K562 (cell line): Measurements from ENCODE around the gene TNIK. TPM values are rescaled to one million over a fixed set of nuclear protein-coding genes. Genes with fewer than 3 reads are reported as not detected.

ENCODE experiments used
- ATAC-seq: fragments of 200-7000 bp; cut with Tn5 transposase; 3 replicates; pipeline ENCODE4 v1.9.1; 2020; ENCODE audit warnings: moderate library complexity
- BruUV-seq: library from RNA; stranded (reverse); fragments of 400-500 nt; replicated peaks from 2 replicates; lab custom pipeline; 2021; lab: Mats Ljungman, UMichigan
- CTCF ChIA-PET: fragments of 300-600 bp; formaldehyde crosslinking; extraction: SDS; loops from one replicate; lab custom pipeline; 2021; ENCODE audit warnings: low intra/inter-chr PET ratio; lab: Yijun Ruan, JAX
- POLR2A ChIA-PET: fragments of 300-600, 350-650 bp; sonication (Branson Sonifier 250); formaldehyde crosslinking; extraction: SDS; loops from one replicate; lab custom pipeline; 2021; ENCODE audit warnings: antibody characterized with exemption, inconsistent platforms; lab: Yijun Ruan, JAX
- DNase-seq, 4 experiments: peaks; one replicate each; pipeline versions ENCODE4 v3.0.0 to v3.0.0-alpha.2; 2011 to 2018; ENCODE audit warnings: low spot score in 3 of 4, mixed read lengths in 3 of 4; ENCODE audit errors: extremely low read depth in 1 of 4
- FAIRE-seq: peaks from 2 replicates; lab custom pipeline; 2011; peaks lifted over from hg19 to GRCh38; lab: Jason Lieb, UNC
- H2AFZ ChIP-seq: 2 replicates; pipeline ENCODE4 v1.6.0; 2011; ENCODE audit warnings: low read depth, low read length, control low read depth, inconsistent platforms
- H3K27ac ChIP-seq: fragments of 200-600 bp; 3 replicates; pipeline ENCODE4 v1.8.0; 2011; ENCODE audit warnings: low read depth, mild to moderate bottlenecking, control low read depth, inconsistent platforms, low read length, moderate library complexity, mixed read lengths; ENCODE audit errors: extremely low read depth
- H3K27me3 ChIP-seq, 2 experiments: fragments of 300-600 bp in 1 of 2; 2 replicates in 1 of 2; 3 replicates in 1 of 2; pipeline versions ENCODE4 v1.6.0 to v1.8.0; 2011; ENCODE audit warnings: inconsistent platforms in 2 of 2, low read length in 2 of 2, mild to moderate bottlenecking in 1 of 2, mixed read lengths in 1 of 2, moderate library complexity in 1 of 2; ENCODE audit not compliant: control insufficient read depth in 2 of 2, insufficient read depth in 2 of 2
- H3K36me3 ChIP-seq: fragments of 300-600 bp; 3 replicates; pipeline ENCODE4 v1.8.0; 2011; ENCODE audit warnings: mild to moderate bottlenecking, low read length, inconsistent platforms; ENCODE audit not compliant: control insufficient read depth, insufficient read depth
- H3K4me1 ChIP-seq, 2 experiments: fragments of 200-600 bp in 1 of 2; replicated peaks in 1 of 2; 2 replicates in 1 of 2; 3 replicates in 1 of 2; pipeline versions ENCODE4 v1.5.1 to v1.8.0; 2011; ENCODE audit warnings: inconsistent platforms in 2 of 2, low read length in 2 of 2, mild to moderate bottlenecking in 1 of 2, mixed read lengths in 1 of 2, moderate library complexity in 1 of 2; ENCODE audit not compliant: control insufficient read depth in 2 of 2, insufficient read depth in 2 of 2
- H3K4me2 ChIP-seq: 2 replicates; pipeline ENCODE4 v1.6.1; 2011; ENCODE audit warnings: low read length, control low read depth, inconsistent platforms, mixed read lengths; ENCODE audit not compliant: insufficient read depth
- H3K4me3 ChIP-seq: fragments of 200-600 bp; sonication (generic), shearing (Covaris generic); 2 replicates; pipeline ENCODE4 v1.5.1; 2016; ENCODE audit warnings: control low read depth, inconsistent platforms
- H3K79me2 ChIP-seq: fragments of 200-600 bp; 3 replicates; pipeline ENCODE4 v1.8.0; 2011; ENCODE audit warnings: low read length, inconsistent platforms; ENCODE audit not compliant: control insufficient read depth, insufficient read depth
- H3K9ac ChIP-seq, 2 experiments: 2 replicates each; pipeline versions ENCODE4 v1.6.0 to v1.6.1; 2011; ENCODE audit warnings: low read depth in 2 of 2, low read length in 2 of 2, control low read depth in 1 of 2, inconsistent platforms in 1 of 2, mild to moderate bottlenecking in 1 of 2, mixed read lengths in 1 of 2; ENCODE audit not compliant: insufficient read depth in 1 of 2
- H3K9me1 ChIP-seq: one replicate; pipeline ENCODE4 v1.6.0; 2011; ENCODE audit warnings: inconsistent platforms, mild to moderate bottlenecking, low read length, moderate library complexity; ENCODE audit not compliant: control insufficient read depth, insufficient read depth
- H3K9me3 ChIP-seq: replicated peaks from 2 replicates; pipeline ENCODE4 v1.5.1; 2011; ENCODE audit warnings: low read depth, low read length, inconsistent platforms; ENCODE audit not compliant: control insufficient read depth, insufficient read depth
- H4K20me1 ChIP-seq: replicated peaks from 2 replicates; pipeline ENCODE4 v1.6.1; 2011; ENCODE audit warnings: low read length, inconsistent platforms, mixed read lengths; ENCODE audit not compliant: control insufficient read depth, insufficient read depth
- BCOR ChIP-seq: fragments of 450-650 bp; IDR thresholded peaks from 2 replicates; pipeline ENCODE4 v1.6.1; 2016
- BMI1 ChIP-seq: fragments of 150-350 bp; IDR thresholded peaks from 2 replicates; pipeline ENCODE4 v1.6.1; 2014; ENCODE audit warnings: low read length
- HNRNPH1 ChIP-seq: fragments of 200-400 bp; formaldehyde crosslinking; optimal IDR thresholded peaks from 2 replicates; pipeline ENCODE3; 2017; ENCODE audit warnings: low read depth, mild to moderate bottlenecking, low read length, moderate library complexity
- HSF4 ChIP-seq: fragments of 250-450 bp; sonication (Bioruptor Pico); IDR thresholded peaks from 2 replicates; pipeline ENCODE4 v2.1.2; 2022; ENCODE audit warnings: mild to moderate bottlenecking, moderate library complexity, borderline replicate concordance
- MAZ ChIP-seq, 2 experiments: fragments of 450-650 bp in 1 of 2; sonication (generic) in 1 of 2; formaldehyde crosslinking; IDR thresholded peaks in 1 of 2; conservative IDR thresholded peaks in 1 of 2; 2 replicates each; pipeline versions ENCODE4 v1.4.0 to v1.5.0; 2020; ENCODE audit warnings: mild to moderate bottlenecking in 1 of 2, missing genetic modification reagents in 1 of 2
- MYNN ChIP-seq, 2 experiments: sonication (generic); formaldehyde crosslinking in 1 of 2; IDR thresholded peaks; 2 replicates each; pipeline versions ENCODE4 v1.5.0 to v1.6.1; 2016 to 2020; ENCODE audit warnings: antibody characterized with exemption in 1 of 2, missing genetic modification reagents in 1 of 2
- NFIC ChIP-seq: fragments of 450-650 bp; IDR thresholded peaks from 2 replicates; pipeline ENCODE4 v1.6.1; 2017; ENCODE audit warnings: mild to moderate bottlenecking, inconsistent platforms
- NRF1 ChIP-seq, 2 experiments: fragments of 450-650 bp; IDR thresholded peaks in 1 of 2; conservative IDR thresholded peaks in 1 of 2; 2 replicates each; pipeline ENCODE4 v1.6.1; 2014; ENCODE audit warnings: mild to moderate bottlenecking in 2 of 2
- U2AF2 ChIP-seq: fragments of 200-400 bp; formaldehyde crosslinking; optimal IDR thresholded peaks from 2 replicates; pipeline ENCODE3; 2017; ENCODE audit warnings: low read depth, mild to moderate bottlenecking, low read length
- ZFP36 ChIP-seq: fragments of 150-350 bp; IDR thresholded peaks from 2 replicates; pipeline ENCODE4 v1.6.1; 2018; ENCODE audit warnings: low read length, low read depth; ENCODE audit not compliant: partially characterized antibody
- WGBS: fragments of 100-300 bp; shearing (Covaris generic); methylation state at CpG from one replicate; pipeline ENCODE4 v1.1.6; 2016; ENCODE audit warnings: low coverage, mixed read lengths; ENCODE audit not compliant: insufficient coverage; ENCODE audit errors: missing lambda C conversion rate; 5-methylcytosine and 5-hydroxymethylcytosine counted together
- in situ Hi-C: fragments of 300-500 bp; cut with MboI; formaldehyde crosslinking; loops from 4 replicates; pipeline ENCODE4 v1.15.0; 2018; ENCODE audit warnings: inconsistent platforms, mixed read lengths
- intact Hi-C: fragments of 100-400 bp; cut with micrococcal nuclease; formaldehyde crosslinking; loops from 2 replicates; pipeline ENCODE4 v1.14.2; 2022
- polyA plus RNA-seq, 8 experiments: library from polyadenylated mRNA; depleted of rRNA in 4 of 8; stranded (reverse) in 5 of 8; unstranded in 3 of 8; fragments of >200 nt; fragmentation: Nextera tagmentation in 2 of 8; fragmentation: Illumina TruSeq in 1 of 8; extraction: Ambion mirVana in 2 of 8; extraction: Trizol in 1 of 8; gene quantifications; 2 replicates each; pipeline versions ENCODE4 v1.2.1 to v1.2.3, GENCODE V29; 2011 to 2014; ENCODE audit warnings: inconsistent platforms in 1 of 8, missing spikeins in 1 of 8
- total RNA-seq, 7 experiments: library from RNA; depleted of rRNA in 6 of 7; stranded (reverse); fragments of >200 nt in 6 of 7; fragmentation: Illumina TruSeq in 2 of 7; extraction: Trizol in 2 of 7; gene quantifications; 2 replicates each; pipeline versions ENCODE4 v1.2.1 to v1.2.3, GENCODE V29; 2011 to 2021; ENCODE audit warnings: low replicate concordance in 1 of 7

TNIK gene
- total and polyA plus RNA-seq, 9 of the 15 experiments (the other 6 are each of a cell fraction or from before 2014, with no cell fraction given), result 6.6 to 39.0 (median 24.7) TPM

GRCh38 chr3:171457607-171458061 lies 2.6 kb downstream of the TNIK start:
- H3K9ac ChIP-seq, result peak overlapping the region in 1 of 2 experiments; percentile 82; a peak in 1 of 4 replicates

More at GRCh38 chr3:171457607-171458061, 2.6 kb downstream of the TNIK start:
- TF ChIP-seq ZFP36 (peak; percentile 57), HSF4 (no peak), BMI1 (no peak), NRF1 (conservative IDR thresholded peaks at IDR 0.05 in 1 of 2, IDR thresholded peaks at IDR 0.05 in 1 of 2) (no peak), MAZ (CRISPR knock-in tag; conservative IDR thresholded peaks at IDR 0.05 in 1 of 2, IDR thresholded peaks at IDR 0.05 in 1 of 2) (no peak), BCOR (peak; percentile 18; the same call in 1 of the 2 replicates), NFIC (peak; percentile 22; the same call in 1 of the 2 replicates), HNRNPH1 (no peak), U2AF2 (no peak), MYNN (IDR thresholded peaks at IDR 0.05) (no peak), MYNN (CRISPR knock-in tag; IDR thresholded peaks at IDR 0.05) (no peak)
- Histone ChIP-seq H2AFZ (no peak overlapping the region), H3K36me3 (no peaks in the 10 kb centered on the region), H3K27ac (no peak overlapping the region), H3K9me3 (no peaks in the 10 kb centered on the region), H3K27me3 (no peaks in the 10 kb centered on the region), H3K4me2 (peak overlapping the region; percentile 94), H4K20me1 (peaks cover 23% of the 10 kb centered on the region), H3K79me2 (peaks cover 96% of the 10 kb centered on the region), H3K9me1 (peaks cover 4% of the 10 kb centered on the region), H3K4me3 (peak overlapping the region; percentile 57), H3K4me1 (peaks cover 15 to 37% of the 10 kb centered on the region in 2 experiments)
- intact Hi-C loops, result loop anchor here (10.0 kb wide), 1 partner anchor 83 kb away; no protein-coding TSS in a partner anchor
- CTCF ChIA-PET, result no interaction called here
- 20% methylated on average over 7 of the region's 7 CpGs for WGBS
- FAIRE-seq (no peak), DNase-seq (no peak), ATAC-seq (no peak)
- no TSS peak for BruUV-seq
- in situ Hi-C loops, result no loop called here
- POLR2A ChIA-PET, result interaction anchor here (0.5 to 2.3 kb wide), 4 partner anchors 10 to 353 kb away, joined by 3 to 7 read pairs (median 4); no protein-coding TSS in a partner anchor
